ENCODE results near the gene LMAN1. TPM values are rescaled to one million over a fixed set of nuclear protein-coding genes. Genes with fewer than 3 reads are reported as not detected.

Gene LMAN1
- 77.8 and 82.5 TPM in 2 replicates for total RNA-seq (ENCODE audit: low replicate concordance)
- long read RNA-seq, full-length matches to known transcripts, result 33 of 119 reads
- long read RNA-seq, partial matches to known transcripts, result 66 of 119 reads
- long read RNA-seq, other reads (novel, unspliced or antisense), result 20 of 119 reads

GRCh38 chr18:59358712-59359575 lies at the start of gene LMAN1:
Gene LMAN1, minus strand, starts transcription at chr18:59359265. Its CDS starts 21 bp downstream, at chr18:59359244.
- H3K27ac Mint-ChIP-seq, result peak within 1 kb of the TSS; percentile 96
- peaks cover 3% of the 10 kb centered on the region for H3K27me3 Mint-ChIP-seq
- TF ChIP-seq CTCF (conservative IDR thresholded peaks at IDR 0.05), result no peak

GRCh38 chr18:59402432-59403090 lies 43.5 kb upstream of the LMAN1 start:
- H3K27ac Mint-ChIP-seq, result no peak overlapping the region
- peak; percentile 83 for DNase-seq (ENCODE audit: extremely low spot score, unreplicated experiment)
- H3K36me3 Mint-ChIP-seq, result no peaks in the 10 kb centered on the region
- H3K4me1 Mint-ChIP-seq (ENCODE audit: unreplicated experiment), result no peaks in the 10 kb centered on the region
- peaks cover 3% of the 10 kb centered on the region for H3K27me3 Mint-ChIP-seq
- no peaks in the 10 kb centered on the region for H3K9me3 Mint-ChIP-seq
- peak; percentile 96 for TF ChIP-seq CTCF (conservative IDR thresholded peaks at IDR 0.05)
- H3K4me3 Mint-ChIP-seq, result no peak overlapping the region

More at GRCh38 chr18:59358712-59359575, at the start of gene LMAN1:
- H3K9me3 Mint-ChIP-seq, result no peaks in the 10 kb centered on the region
- peak; percentile 98 for DNase-seq (ENCODE audit: extremely low spot score, unreplicated experiment)
- H3K4me3 Mint-ChIP-seq, result peak within 1 kb of the TSS; percentile 96
- H3K36me3 Mint-ChIP-seq, result peaks cover 10% of the 10 kb centered on the region
- peaks cover 18% of the 10 kb centered on the region for H3K4me1 Mint-ChIP-seq (ENCODE audit: unreplicated experiment)

- Mint-ChIP-seq H3K36me3 (no peaks in the 10 kb centered on the region), H3K4me3 (no peak overlapping the region), H3K4me1 (ENCODE audit: unreplicated experiment) (no peaks in the 10 kb centered on the region), H3K9me3 (no peaks in the 10 kb centered on the region), H3K27me3 (peaks cover 3% of the 10 kb centered on the region), H3K27ac (no peak overlapping the region)
- TF ChIP-seq CTCF (conservative IDR thresholded peaks at IDR 0.05), result no peak
- DNase-seq (ENCODE audit: extremely low spot score, unreplicated experiment), result no peak
Measured at GRCh38 chr18:59400407-59400806, 41.3 kb upstream of the LMAN1 start.

GRCh38 chr18:59395226-59396175 lies 36.4 kb upstream of the LMAN1 start:
- H3K36me3 Mint-ChIP-seq, result no peaks in the 10 kb centered on the region
- H3K27me3 Mint-ChIP-seq, result peaks cover 4% of the 10 kb centered on the region
- no peak overlapping the region for H3K27ac Mint-ChIP-seq
- no peak for DNase-seq (ENCODE audit: extremely low spot score, unreplicated experiment)
- H3K9me3 Mint-ChIP-seq, result no peaks in the 10 kb centered on the region
- H3K4me1 Mint-ChIP-seq (ENCODE audit: unreplicated experiment), result peaks cover 4% of the 10 kb centered on the region
- no peak for TF ChIP-seq CTCF (conservative IDR thresholded peaks at IDR 0.05)
- no peak overlapping the region for H3K4me3 Mint-ChIP-seq

GRCh38 chr18:59393381-59393780 lies 34.3 kb upstream of the LMAN1 start:
- TF ChIP-seq CTCF (conservative IDR thresholded peaks at IDR 0.05), result no peak
- no peak for DNase-seq (ENCODE audit: extremely low spot score, unreplicated experiment)
- Mint-ChIP-seq H3K27ac (no peak overlapping the region), H3K9me3 (no peaks in the 10 kb centered on the region), H3K4me1 (ENCODE audit: unreplicated experiment) (peaks cover 10% of the 10 kb centered on the region), H3K4me3 (no peak overlapping the region), H3K27me3 (peaks cover 4% of the 10 kb centered on the region), H3K36me3 (no peaks in the 10 kb centered on the region)
